Epithelial cell of proximal tubule (primary cell): ENCODE data around the gene VSTM2L. TPM values are rescaled to one million over a fixed set of nuclear protein-coding genes. Genes with fewer than 3 reads are reported as not detected.

ENCODE experiments used
- DNase-seq: peaks from one replicate; pipeline ENCODE4 v3.0.0-alpha.2; 2011; ENCODE audit warnings: low read depth
- H3K4me3 ChIP-seq: 2 replicates; pipeline ENCODE4 v1.5.1; 2011; ENCODE audit warnings: low read depth, mild to moderate bottlenecking, low read length
- total RNA-seq: library from RNA; depleted of rRNA; stranded (reverse); fragments of >200 nt; gene quantifications from 2 replicates; pipeline ENCODE4 v1.2.3, GENCODE V29; 2015
- TF ChIP-seq, protein P1 (sequence below): conservative IDR thresholded peaks from 2 replicates; pipeline ENCODE4 v1.5.1; 2012; ENCODE audit warnings: low read depth, mild to moderate bottlenecking, low read length

The VSTM2L gene
- total RNA-seq, 1 donor from 2014 or later = 4.5 TPM

DNA sequence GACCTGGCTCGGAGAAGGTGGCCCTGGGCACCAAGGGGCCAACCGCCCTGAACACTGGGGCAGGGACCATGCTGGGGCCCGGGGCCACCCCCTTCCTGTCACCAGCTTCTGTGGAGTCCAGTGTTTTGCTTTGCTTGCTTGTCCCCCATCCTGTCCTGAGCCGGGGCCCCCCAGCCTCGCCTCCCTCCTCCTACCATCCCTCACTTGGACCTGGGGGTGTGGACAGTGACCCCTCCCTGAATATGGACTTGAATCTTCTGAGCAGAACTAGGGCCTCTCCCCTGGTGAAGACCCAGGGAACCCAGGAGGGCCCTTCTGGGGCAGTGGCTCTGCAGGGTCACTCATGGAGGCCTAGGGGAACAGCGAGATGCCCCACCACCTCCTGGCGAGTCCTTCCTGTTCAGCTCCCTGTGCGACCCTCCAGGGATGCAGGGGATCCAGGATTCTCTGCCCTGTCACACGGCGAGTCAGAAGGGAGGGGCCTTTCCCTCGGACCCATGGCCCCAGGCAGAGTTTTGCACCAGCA, 41.6 kb downstream of the VSTM2L start:
- no peak for DNase-seq
- H3K4me3 ChIP-seq = no peak overlapping the region
- TF ChIP-seq, protein P1, sequence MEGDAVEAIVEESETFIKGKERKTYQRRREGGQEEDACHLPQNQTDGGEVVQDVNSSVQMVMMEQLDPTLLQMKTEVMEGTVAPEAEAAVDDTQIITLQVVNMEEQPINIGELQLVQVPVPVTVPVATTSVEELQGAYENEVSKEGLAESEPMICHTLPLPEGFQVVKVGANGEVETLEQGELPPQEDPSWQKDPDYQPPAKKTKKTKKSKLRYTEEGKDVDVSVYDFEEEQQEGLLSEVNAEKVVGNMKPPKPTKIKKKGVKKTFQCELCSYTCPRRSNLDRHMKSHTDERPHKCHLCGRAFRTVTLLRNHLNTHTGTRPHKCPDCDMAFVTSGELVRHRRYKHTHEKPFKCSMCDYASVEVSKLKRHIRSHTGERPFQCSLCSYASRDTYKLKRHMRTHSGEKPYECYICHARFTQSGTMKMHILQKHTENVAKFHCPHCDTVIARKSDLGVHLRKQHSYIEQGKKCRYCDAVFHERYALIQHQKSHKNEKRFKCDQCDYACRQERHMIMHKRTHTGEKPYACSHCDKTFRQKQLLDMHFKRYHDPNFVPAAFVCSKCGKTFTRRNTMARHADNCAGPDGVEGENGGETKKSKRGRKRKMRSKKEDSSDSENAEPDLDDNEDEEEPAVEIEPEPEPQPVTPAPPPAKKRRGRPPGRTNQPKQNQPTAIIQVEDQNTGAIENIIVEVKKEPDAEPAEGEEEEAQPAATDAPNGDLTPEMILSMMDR = no peak

DNA sequence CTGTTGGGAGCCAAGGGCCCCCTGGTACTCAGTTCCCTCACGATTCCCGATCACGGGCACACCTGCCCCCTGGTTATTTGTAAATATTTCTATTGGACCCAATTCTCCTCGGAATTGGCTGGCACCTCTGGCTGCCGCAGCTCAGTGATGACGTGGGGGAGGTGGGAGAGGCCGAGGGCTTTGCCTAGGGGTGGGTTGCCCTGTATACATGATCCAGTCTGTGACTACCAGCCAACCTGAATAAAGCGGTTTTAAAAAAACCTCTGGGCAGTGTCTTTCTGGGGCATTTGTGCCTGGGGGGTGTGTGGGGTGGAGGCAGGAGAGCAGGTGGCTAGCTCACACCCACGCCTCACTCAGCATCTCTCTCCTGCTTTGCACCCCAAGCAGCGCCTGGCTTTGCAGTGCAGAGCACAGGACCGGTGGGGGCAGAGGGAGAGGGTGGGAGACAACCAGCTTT, 42.2 kb downstream of the VSTM2L start:
- TF ChIP-seq, protein P1 = no peak
- no peak for DNase-seq
- no peak overlapping the region for H3K4me3 ChIP-seq

GRCh38 chr20:37946946-37947345, 44.0 kb downstream of the VSTM2L start:
- DNase-seq = no peak
- TF ChIP-seq, protein P1 = no peak
- no peak overlapping the region for H3K4me3 ChIP-seq

GRCh38 chr20:37947943-37948342, 45.0 kb downstream of the VSTM2L start:
- DNase-seq = no peak
- TF ChIP-seq, protein P1 = no peak
- no peak overlapping the region for H3K4me3 ChIP-seq

DNA sequence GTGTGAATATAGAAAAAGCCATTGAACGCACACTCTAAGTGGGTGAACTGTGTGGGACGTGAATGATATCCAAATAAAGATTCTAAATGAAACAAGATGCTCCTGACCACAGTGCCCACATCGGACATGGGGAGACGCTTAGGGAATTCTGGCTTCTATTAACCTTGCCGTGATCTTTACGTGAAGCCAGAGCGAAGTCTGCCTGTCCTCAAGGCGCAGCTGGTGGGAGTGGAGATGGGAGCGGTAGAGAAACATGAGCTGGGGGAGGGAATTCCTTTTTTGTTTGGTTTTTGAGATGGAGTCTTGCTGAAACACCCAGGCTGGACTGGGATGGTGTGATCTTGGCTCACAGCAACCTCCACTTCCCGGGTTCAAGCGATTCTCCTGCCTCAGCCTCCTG, 46.0 kb downstream of the VSTM2L start:
- DNase-seq = no peak
- TF ChIP-seq, protein P1 = no peak
- H3K4me3 ChIP-seq = no peak overlapping the region

GRCh38 chr20:37954190-37954589, 51.3 kb downstream of the VSTM2L start:
- H3K4me3 ChIP-seq = no peak overlapping the region
- TF ChIP-seq, protein P1 = no peak
- DNase-seq = no peak

GRCh38 chr20:37954626-37955025, 51.7 kb downstream of the VSTM2L start:
- TF ChIP-seq, protein P1 = no peak
- H3K4me3 ChIP-seq = no peak overlapping the region
- DNase-seq = no peak
